ENCODE measurements around the gene MYRF. TPM values are rescaled to one million over a fixed set of nuclear protein-coding genes. Genes with fewer than 3 reads are reported as not detected.
A peak's percentile ranks its signal among the peaks of the same experiment; 100 is the strongest.

Gene MYRF
- total and polyA plus RNA-seq, 12 donors: 0.13 to 2.6 (median 0.89) TPM

DNA sequence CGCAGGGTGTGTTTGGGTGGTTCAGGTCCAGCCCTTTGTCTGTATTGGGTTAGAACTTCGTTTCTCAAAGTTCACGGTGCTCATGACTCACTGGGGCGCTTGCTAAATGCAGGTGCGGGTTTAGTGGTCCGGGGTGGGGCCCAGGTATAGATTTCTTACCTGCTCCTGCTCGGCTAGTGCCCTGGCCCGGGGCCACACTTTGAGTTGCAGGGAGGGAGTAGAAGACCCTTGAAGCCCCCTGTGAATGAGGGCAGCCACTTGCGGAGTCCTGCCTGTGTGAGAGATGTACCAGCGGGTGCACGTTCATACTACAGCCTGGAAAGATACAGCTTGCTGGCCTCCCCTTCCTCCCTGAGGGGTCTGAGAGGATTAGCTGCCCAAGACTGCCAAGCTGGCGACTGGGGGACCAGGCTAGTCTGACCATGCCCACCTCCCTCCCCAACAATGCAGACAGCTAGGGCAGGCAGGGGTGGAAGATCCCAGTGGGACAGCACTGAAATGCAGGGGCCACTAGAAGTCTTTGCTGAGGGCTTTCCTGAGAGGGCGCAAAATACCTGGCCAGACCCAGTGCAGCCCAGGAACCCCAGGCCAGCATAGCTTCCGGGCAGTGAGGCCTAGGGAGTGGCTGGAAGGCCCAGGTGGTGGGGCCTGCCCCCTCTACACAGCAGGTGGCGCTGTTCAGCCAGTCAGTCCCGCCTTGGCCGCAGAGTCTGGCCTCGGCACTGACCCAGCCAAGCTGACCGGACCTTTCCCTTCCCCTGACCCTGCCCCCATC lies 5.1 kb upstream of the MYRF start:
- Histone ChIP-seq H3K27ac (no peak overlapping the region), H3K9me3 (replicated peaks in 1 of 3) (no peaks in the 10 kb centered on the region), H3K27me3 (no peaks in the 10 kb centered on the region), H3K36me3 (replicated peaks in 1 of 2) (peaks cover 0 to 5% of the 10 kb centered on the region in 2 donors), H3K4me3 (no peak overlapping the region), H3K4me1 (replicated peaks in 1 of 2) (peaks cover 3 to 4% of the 10 kb centered on the region in 2 donors)
- DNase-seq: peak; percentile 73 to 90 (median 82)
- 34 to 62% (median 54%) methylated on average over 6 to 19 of the region's 19 CpGs for WGBS, 4 donors
- no peak for TF ChIP-seq POLR2A (IDR thresholded peaks at IDR 0.05)
- TF ChIP-seq, protein P1, sequence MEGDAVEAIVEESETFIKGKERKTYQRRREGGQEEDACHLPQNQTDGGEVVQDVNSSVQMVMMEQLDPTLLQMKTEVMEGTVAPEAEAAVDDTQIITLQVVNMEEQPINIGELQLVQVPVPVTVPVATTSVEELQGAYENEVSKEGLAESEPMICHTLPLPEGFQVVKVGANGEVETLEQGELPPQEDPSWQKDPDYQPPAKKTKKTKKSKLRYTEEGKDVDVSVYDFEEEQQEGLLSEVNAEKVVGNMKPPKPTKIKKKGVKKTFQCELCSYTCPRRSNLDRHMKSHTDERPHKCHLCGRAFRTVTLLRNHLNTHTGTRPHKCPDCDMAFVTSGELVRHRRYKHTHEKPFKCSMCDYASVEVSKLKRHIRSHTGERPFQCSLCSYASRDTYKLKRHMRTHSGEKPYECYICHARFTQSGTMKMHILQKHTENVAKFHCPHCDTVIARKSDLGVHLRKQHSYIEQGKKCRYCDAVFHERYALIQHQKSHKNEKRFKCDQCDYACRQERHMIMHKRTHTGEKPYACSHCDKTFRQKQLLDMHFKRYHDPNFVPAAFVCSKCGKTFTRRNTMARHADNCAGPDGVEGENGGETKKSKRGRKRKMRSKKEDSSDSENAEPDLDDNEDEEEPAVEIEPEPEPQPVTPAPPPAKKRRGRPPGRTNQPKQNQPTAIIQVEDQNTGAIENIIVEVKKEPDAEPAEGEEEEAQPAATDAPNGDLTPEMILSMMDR (IDR thresholded peaks at IDR 0.05): peak; percentile 75 to 92 (median 86)
- intact Hi-C loops (cut with DNase I): loop anchor here in 1 of 2 donors (5.0 kb wide), 1 partner anchor 360 kb away; no protein-coding TSS in a partner anchor

GRCh38 chr11:61747967-61748285 lies 4.5 kb upstream of the MYRF start:
- no peak for DNase-seq
- Histone ChIP-seq H3K27me3 (no peaks in the 10 kb centered on the region), H3K4me1 (replicated peaks in 1 of 2) (peaks cover 6 to 7% of the 10 kb centered on the region in 2 donors), H3K27ac (no peak overlapping the region), H3K9me3 (replicated peaks in 1 of 3) (no peaks in the 10 kb centered on the region), H3K36me3 (replicated peaks in 1 of 2) (peaks cover 0 to 5% of the 10 kb centered on the region in 2 donors), H3K4me3 (no peak overlapping the region)
- intact Hi-C loops (cut with DNase I): loop anchor here in 1 of 2 donors (5.0 kb wide), 1 partner anchor 359 kb away; no protein-coding TSS in a partner anchor
- TF ChIP-seq POLR2A (IDR thresholded peaks at IDR 0.05): no peak
- TF ChIP-seq, protein P1 (IDR thresholded peaks at IDR 0.05): peak in 2 of 6 experiments; percentile 17 to 36
- WGBS, 4 donors: 0 to 37% (median 29%) methylated on average over 1 to 3 of the region's 3 CpGs

- no peak for DNase-seq
- H3K27ac ChIP-seq: no peak overlapping the region
- no peaks in the 10 kb centered on the region for H3K27me3 ChIP-seq
- peaks cover 6 to 7% of the 10 kb centered on the region in 2 donors for H3K4me1 ChIP-seq (replicated peaks in 1 of 2)
- intact Hi-C loops (cut with DNase I): loop anchor here in 1 of 2 donors (5.0 kb wide), 1 partner anchor 358 kb away; no protein-coding TSS in a partner anchor
- WGBS, 4 donors: 60 to 79% (median 76%) methylated on average over 12 to 21 of the region's 21 CpGs
- H3K4me3 ChIP-seq: no peak overlapping the region
- no peaks in the 10 kb centered on the region for H3K36me3 ChIP-seq (replicated peaks in 1 of 2)
- TF ChIP-seq, protein P1 (IDR thresholded peaks at IDR 0.05): no peak
- TF ChIP-seq POLR2A (IDR thresholded peaks at IDR 0.05): no peak
- no peaks in the 10 kb centered on the region for H3K9me3 ChIP-seq (replicated peaks in 1 of 3)
These were observed 2.7 kb upstream of the MYRF start for GRCh38 chr11:61749591-61750217.

DNA sequence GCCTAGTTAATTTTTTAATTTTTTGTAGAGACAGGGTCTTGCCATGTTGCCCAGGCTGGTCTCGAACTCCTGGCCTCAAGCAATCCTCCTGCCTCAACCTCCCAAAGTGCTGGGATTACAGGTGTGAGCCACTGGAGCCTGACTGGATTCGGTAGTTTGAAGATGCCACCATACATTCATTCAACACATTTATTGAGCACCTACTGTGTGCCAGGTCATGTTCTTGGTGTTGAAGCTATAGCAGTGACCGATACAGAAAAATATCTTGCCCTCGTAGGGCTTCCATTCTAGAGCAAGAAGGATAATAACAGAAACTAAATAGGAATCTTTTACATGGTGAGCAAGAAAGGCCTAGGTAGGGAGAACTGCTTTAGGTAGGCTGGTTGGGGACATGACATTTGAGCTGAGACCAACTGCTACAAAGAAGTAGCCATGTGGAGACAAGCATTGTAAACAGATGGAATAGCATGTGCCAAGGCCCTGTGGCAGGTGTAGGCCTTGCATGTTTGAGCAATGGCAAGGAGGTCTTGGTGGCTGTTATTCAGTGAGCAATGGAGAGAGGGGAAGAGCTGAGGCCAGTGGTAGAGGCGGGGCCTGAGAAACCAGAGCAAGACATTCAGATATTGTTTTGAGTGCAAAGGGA lies 1.7 kb upstream of the MYRF start:
- H3K9me3 ChIP-seq (replicated peaks in 1 of 3): no peaks in the 10 kb centered on the region
- TF ChIP-seq, protein P1 (IDR thresholded peaks at IDR 0.05): no peak
- TF ChIP-seq POLR2A (IDR thresholded peaks at IDR 0.05): no peak
- no peaks in the 10 kb centered on the region for H3K27me3 ChIP-seq
- peaks cover 6 to 7% of the 10 kb centered on the region in 2 donors for H3K4me1 ChIP-seq (replicated peaks in 1 of 2)
- DNase-seq: no peak
- H3K27ac ChIP-seq: no peak overlapping the region
- WGBS, 4 donors: 87 to 97% (median 96%) methylated on average over 5 of the region's 5 CpGs
- intact Hi-C loops (cut with DNase I): no loop called here
- no peak overlapping the region for H3K4me3 ChIP-seq
- H3K36me3 ChIP-seq (replicated peaks in 1 of 2): no peaks in the 10 kb centered on the region

All from adrenal gland (tissue), 12 donors.